Ascending aorta (tissue), 2 donors: ENCODE results near the gene SAP30L. TPM values are rescaled to one million over a fixed set of nuclear protein-coding genes. Genes with fewer than 3 reads are reported as not detected.
A peak's percentile ranks its signal among the peaks of the same experiment; 100 is the strongest.

ENCODE experiments used
- DNase-seq, 2 donors: peaks; one replicate each; pipeline ENCODE4 v3.0.0-alpha.2; 2019; ENCODE audit warnings: low spot score in 2 of 2
- H3K27ac ChIP-seq, 2 donors: fragments of 200-600 bp; sonication (generic); one replicate each; pipeline ENCODE4 v1.5.1; 2016 to 2017; ENCODE audit warnings: mild to moderate bottlenecking in 1 of 2
- H3K27me3 ChIP-seq: fragments of 200-600 bp; sonication (generic); one replicate; pipeline ENCODE4 v1.5.1; 2017
- H3K36me3 ChIP-seq, 2 donors: fragments of 200-600 bp; sonication (generic); one replicate each; pipeline ENCODE4 v1.5.1; 2016
- H3K4me1 ChIP-seq, 2 donors: fragments of 200-600 bp; sonication (generic); one replicate each; pipeline ENCODE4 v1.5.1; 2016 to 2017; ENCODE audit warnings: mild to moderate bottlenecking in 1 of 2
- H3K4me3 ChIP-seq, 2 donors: fragments of 200-600 bp; sonication (generic); one replicate each; pipeline ENCODE4 v1.5.1; 2016 to 2017; ENCODE audit warnings: mild to moderate bottlenecking in 1 of 2
- H3K9me3 ChIP-seq, 2 donors: fragments of 200-600 bp; sonication (generic); one replicate each; pipeline ENCODE4 v1.5.1; 2016
- CTCF ChIP-seq, 3 experiments: fragments of 200-600 bp in 2 of 3; fragments of 450-650 bp in 1 of 3; sonication (generic) in 2 of 3; IDR thresholded peaks; one replicate each; pipeline ENCODE4 v1.5.1; 2016 to 2019; ENCODE audit warnings: antibody characterized with exemption in 3 of 3, mild to moderate bottlenecking in 1 of 3, moderate library complexity in 1 of 3
- intact Hi-C: fragments of 100-400 bp; cut with DNase I; formaldehyde crosslinking; loops from one replicate; pipeline ENCODE4 v1.15.1; 2023
- total RNA-seq: library from RNA; depleted of rRNA; stranded (reverse); fragments of >200 nt; gene quantifications from one replicate; pipeline ENCODE4 v1.1.0, GENCODE V29; 2016

SAP30L gene
- total RNA-seq, 1 donor from 2014 or later = 36.5 TPM

DNA sequence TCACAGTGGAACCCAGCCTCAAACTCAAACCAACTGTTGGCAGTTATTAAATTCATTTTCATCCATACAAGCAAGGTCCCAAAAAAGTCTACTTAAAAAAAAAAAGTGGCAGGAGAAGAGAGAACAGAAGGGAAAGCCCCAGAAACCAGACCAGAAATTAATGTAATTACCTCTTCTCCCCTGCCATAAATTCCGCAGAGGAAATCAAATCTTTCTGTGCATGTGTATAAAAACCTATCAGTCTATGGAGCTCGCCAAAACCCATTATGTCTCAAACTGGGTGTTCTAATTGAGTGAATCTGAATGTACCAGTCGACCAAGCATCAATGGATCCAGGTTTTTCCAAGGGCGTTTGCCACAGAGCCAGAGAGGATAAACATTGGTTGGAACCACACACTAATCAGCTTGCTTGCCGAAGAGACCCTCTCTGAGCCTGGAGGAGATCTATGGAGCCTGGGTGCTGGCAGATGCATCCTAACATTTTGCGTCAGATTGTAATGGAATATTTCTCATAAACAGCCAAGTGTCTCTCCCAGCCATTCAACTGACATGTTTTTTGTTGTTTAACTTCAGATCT lies 40.1 kb downstream of the SAP30L start:
- no peaks in the 10 kb centered on the region for H3K9me3 ChIP-seq
- peaks cover 0 to 2% of the 10 kb centered on the region in 2 donors for H3K4me1 ChIP-seq
- H3K27me3 ChIP-seq = peaks cover 50% of the 10 kb centered on the region
- DNase-seq = peak in 1 of 2 donors; percentile 39
- H3K27ac ChIP-seq = no peak overlapping the region
- intact Hi-C loops = no loop called here
- H3K36me3 ChIP-seq = no peaks in the 10 kb centered on the region
- H3K4me3 ChIP-seq = no peak overlapping the region
- TF ChIP-seq CTCF (IDR thresholded peaks at IDR 0.05) = no peak

DNA sequence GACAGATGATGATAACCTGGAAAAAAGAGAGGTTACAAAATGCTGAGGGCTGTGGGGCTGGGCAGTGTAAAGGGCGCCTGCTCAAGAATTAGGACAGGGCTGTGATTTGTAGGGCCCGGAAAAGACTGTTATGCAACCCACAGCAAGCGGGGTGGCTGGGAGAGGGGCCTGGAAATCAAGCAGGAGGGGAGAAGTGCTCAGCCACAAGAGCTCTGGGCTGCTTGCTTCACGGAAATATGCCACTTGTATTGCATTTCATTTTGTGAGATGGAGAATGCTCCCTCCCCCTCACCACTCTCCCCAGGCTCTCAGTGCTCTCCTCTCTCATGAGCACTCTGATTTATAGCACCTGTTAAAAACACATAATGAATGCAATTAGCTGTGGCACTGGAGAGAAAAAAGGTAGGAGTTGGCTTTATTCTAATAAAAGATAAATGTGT lies 40.6 kb downstream of the SAP30L start:
- peaks cover 45% of the 10 kb centered on the region for H3K27me3 ChIP-seq
- H3K9me3 ChIP-seq = no peaks in the 10 kb centered on the region
- H3K4me3 ChIP-seq = no peak overlapping the region
- no peaks in the 10 kb centered on the region for H3K36me3 ChIP-seq
- intact Hi-C loops = no loop called here
- no peak overlapping the region for H3K27ac ChIP-seq
- H3K4me1 ChIP-seq = peaks cover 0 to 2% of the 10 kb centered on the region in 2 donors
- DNase-seq = peak in 1 of 2 donors; percentile 5
- TF ChIP-seq CTCF (IDR thresholded peaks at IDR 0.05) = no peak

DNA sequence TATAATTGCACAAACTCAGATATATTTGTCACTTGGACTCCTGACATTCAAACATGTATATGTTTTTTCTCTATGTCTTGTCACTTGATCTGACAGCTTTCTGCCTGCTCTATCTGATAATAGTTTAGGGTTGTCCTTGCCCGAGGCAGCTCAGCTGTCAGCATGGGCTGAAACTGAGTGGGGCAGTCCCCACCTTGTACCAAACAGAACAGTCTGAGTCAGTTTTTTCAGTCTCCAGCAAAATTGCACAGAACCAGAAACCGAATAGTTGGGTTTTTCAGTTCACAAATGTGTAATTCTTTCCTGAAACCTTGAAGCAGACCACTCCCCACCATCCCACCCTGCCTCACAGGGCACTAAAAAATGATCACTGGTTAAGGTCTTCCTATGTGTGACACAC lies 41.7 kb downstream of the SAP30L start:
- no peak overlapping the region for H3K27ac ChIP-seq
- TF ChIP-seq CTCF (IDR thresholded peaks at IDR 0.05) = no peak
- H3K4me1 ChIP-seq = peaks cover 0 to 2% of the 10 kb centered on the region in 2 donors
- intact Hi-C loops = no loop called here
- no peak overlapping the region for H3K4me3 ChIP-seq
- H3K9me3 ChIP-seq = no peaks in the 10 kb centered on the region
- no peaks in the 10 kb centered on the region for H3K36me3 ChIP-seq
- DNase-seq = peak in 1 of 2 donors; percentile 34
- peaks cover 35% of the 10 kb centered on the region for H3K27me3 ChIP-seq

DNA sequence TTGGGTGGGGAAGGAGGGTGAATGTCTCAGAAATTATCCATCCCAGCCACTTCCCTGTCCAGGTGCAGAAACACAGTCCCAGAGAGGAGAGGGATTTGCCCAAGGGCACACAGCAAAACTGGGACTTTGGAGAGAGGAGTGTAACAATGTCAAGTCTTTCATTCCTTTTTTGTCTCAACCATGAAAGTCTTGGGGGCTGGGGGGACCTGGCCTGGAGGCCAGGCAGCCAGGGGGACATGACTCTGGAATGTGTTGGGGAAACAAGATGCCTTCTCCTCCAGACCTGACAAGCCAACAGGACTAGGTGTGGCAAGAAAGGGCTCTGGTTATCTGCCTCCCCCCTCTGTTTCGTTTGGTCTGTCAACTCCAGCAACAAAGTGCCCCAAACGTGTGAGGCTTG lies 46.1 kb downstream of the SAP30L start:
- intact Hi-C loops = no loop called here
- Histone ChIP-seq H3K27me3 (no peaks in the 10 kb centered on the region), H3K4me1 (no peaks in the 10 kb centered on the region), H3K27ac (no peak overlapping the region), H3K36me3 (no peaks in the 10 kb centered on the region), H3K9me3 (no peaks in the 10 kb centered on the region), H3K4me3 (no peak overlapping the region)
- no peak for DNase-seq
- no peak for TF ChIP-seq CTCF (IDR thresholded peaks at IDR 0.05)

GRCh38 chr5:154493274-154493673 lies 47.5 kb downstream of the SAP30L start:
- H3K36me3 ChIP-seq = no peaks in the 10 kb centered on the region
- no peak for DNase-seq
- no peak for TF ChIP-seq CTCF (IDR thresholded peaks at IDR 0.05)
- H3K27ac ChIP-seq = no peak overlapping the region
- intact Hi-C loops = no loop called here
- H3K4me3 ChIP-seq = no peak overlapping the region
- no peaks in the 10 kb centered on the region for H3K9me3 ChIP-seq
- H3K27me3 ChIP-seq = no peaks in the 10 kb centered on the region
- H3K4me1 ChIP-seq = no peaks in the 10 kb centered on the region

GRCh38 chr5:154494036-154494435 lies 48.2 kb downstream of the SAP30L start:
- TF ChIP-seq CTCF (IDR thresholded peaks at IDR 0.05) = no peak
- intact Hi-C loops = no loop called here
- no peak overlapping the region for H3K27ac ChIP-seq
- H3K36me3 ChIP-seq = no peaks in the 10 kb centered on the region
- no peak overlapping the region for H3K4me3 ChIP-seq
- H3K4me1 ChIP-seq = no peaks in the 10 kb centered on the region
- no peaks in the 10 kb centered on the region for H3K9me3 ChIP-seq
- H3K27me3 ChIP-seq = no peaks in the 10 kb centered on the region
- no peak for DNase-seq
